ENCODE measurements around the gene WNT3A. TPM values are rescaled to one million over a fixed set of nuclear protein-coding genes. Genes with fewer than 3 reads are reported as not detected.

Gene WNT3A
- total RNA-seq, 4 donors from 2014 or later = not detected

- in situ Hi-C loops (cut with MboI; ENCODE audit: low pct_ligation_motif_present in 1 of 4, low pct_unique_long_range_greater_than_20kb in 1 of 4, low sequenced_read_pairs in 3 of 4) (no loop called here), intact Hi-C loops (cut with DNase I; ENCODE audit: low total_unique reads) (no loop called here)
- H3K27me3 ChIP-seq = no peaks in the 10 kb centered on the region
- 86 to 88% methylated on average over 7 of the region's 7 CpGs for WGBS, 2 donors (ENCODE audit: low coverage in 1 of 2)
- no peaks in the 10 kb centered on the region for H3K36me3 ChIP-seq
- no peak overlapping the region for H3K27ac ChIP-seq
- H3K9me3 ChIP-seq = no peaks in the 10 kb centered on the region
- no peak overlapping the region for H3K4me3 ChIP-seq
- no peak for TF ChIP-seq POLR2AphosphoS5 (IDR thresholded peaks at IDR 0.05)
- TF ChIP-seq CTCF (IDR thresholded peaks at IDR 0.05) = no peak
- TF ChIP-seq POLR2A (IDR thresholded peaks at IDR 0.05) = no peak
- TF ChIP-seq EP300 (IDR thresholded peaks at IDR 0.05; ENCODE audit: low read depth) = no peak
- no peaks in the 10 kb centered on the region for H3K4me1 ChIP-seq
- no peak for DNase-seq
Measured at GRCh38 chr1:228047183-228047466, 40.3 kb downstream of the WNT3A start.

GRCh38 chr1:228048120-228048519, 41.3 kb downstream of the WNT3A start:
- H3K27ac ChIP-seq = no peak overlapping the region
- H3K27me3 ChIP-seq = peaks cover under 1% of the 10 kb centered on the region
- no peak overlapping the region for H3K4me3 ChIP-seq
- in situ Hi-C loops (cut with MboI; ENCODE audit: low pct_ligation_motif_present in 1 of 4, low pct_unique_long_range_greater_than_20kb in 1 of 4, low sequenced_read_pairs in 3 of 4) (no loop called here), intact Hi-C loops (cut with DNase I; ENCODE audit: low total_unique reads) (no loop called here)
- H3K36me3 ChIP-seq = no peaks in the 10 kb centered on the region
- whole genome bisulfite sequencing, 2 donors (ENCODE audit: low coverage in 1 of 2) = 73% methylated on average over 5 of the region's 5 CpGs; no CpG with 5 or more reads in 1 of the 2 donors
- no peak for DNase-seq
- no peaks in the 10 kb centered on the region for H3K9me3 ChIP-seq
- no peak for TF ChIP-seq CTCF (IDR thresholded peaks at IDR 0.05)
- no peak for TF ChIP-seq POLR2AphosphoS5 (IDR thresholded peaks at IDR 0.05)
- no peak for TF ChIP-seq POLR2A (IDR thresholded peaks at IDR 0.05)
- TF ChIP-seq EP300 (IDR thresholded peaks at IDR 0.05; ENCODE audit: low read depth) = no peak
- no peaks in the 10 kb centered on the region for H3K4me1 ChIP-seq

- no peaks in the 10 kb centered on the region for H3K4me1 ChIP-seq
- no peak for TF ChIP-seq POLR2AphosphoS5 (IDR thresholded peaks at IDR 0.05)
- in situ Hi-C loops (cut with MboI; ENCODE audit: low pct_ligation_motif_present in 1 of 4, low pct_unique_long_range_greater_than_20kb in 1 of 4, low sequenced_read_pairs in 3 of 4) (no loop called here), intact Hi-C loops (cut with DNase I; ENCODE audit: low total_unique reads) (no loop called here)
- H3K27me3 ChIP-seq = peaks cover 7% of the 10 kb centered on the region
- DNase-seq = no peak
- H3K36me3 ChIP-seq = no peaks in the 10 kb centered on the region
- no peaks in the 10 kb centered on the region for H3K9me3 ChIP-seq
- H3K4me3 ChIP-seq = no peak overlapping the region
- no peak overlapping the region for H3K27ac ChIP-seq
- 75 to 85% methylated on average over 2 to 6 of the region's 6 CpGs for WGBS, 2 donors (ENCODE audit: low coverage in 1 of 2)
Measured at GRCh38 chr1:228048659-228049298, 42.0 kb downstream of the WNT3A start.

GRCh38 chr1:228050571-228051231, 43.9 kb downstream of the WNT3A start:
- intact Hi-C loops (cut with DNase I; ENCODE audit: low total_unique reads) (no loop called here), in situ Hi-C loops (cut with MboI; ENCODE audit: low pct_ligation_motif_present in 1 of 4, low pct_unique_long_range_greater_than_20kb in 1 of 4, low sequenced_read_pairs in 3 of 4) (no loop called here)
- Histone ChIP-seq H3K27me3 (peaks cover 20% of the 10 kb centered on the region), H3K4me1 (no peaks in the 10 kb centered on the region), H3K9me3 (no peaks in the 10 kb centered on the region), H3K36me3 (no peaks in the 10 kb centered on the region), H3K4me3 (no peak overlapping the region), H3K27ac (no peak overlapping the region)
- 89% methylated on average over 27 of the region's 30 CpGs; no CpG with 5 or more reads in 1 of the 2 donors for WGBS, 2 donors (ENCODE audit: low coverage in 1 of 2)
- no peak for DNase-seq
- no peak for TF ChIP-seq POLR2AphosphoS5 (IDR thresholded peaks at IDR 0.05)
- no peak for TF ChIP-seq POLR2A (IDR thresholded peaks at IDR 0.05)
- TF ChIP-seq EP300 (IDR thresholded peaks at IDR 0.05; ENCODE audit: low read depth) = no peak
- TF ChIP-seq CTCF (IDR thresholded peaks at IDR 0.05) = no peak

Data from transverse colon (tissue), 4 donors.